Stimulated activated CD4-positive, alpha-beta T cell treated with anti-CD3 and anti-CD28 coated beads, Interleukin-12 subunit alpha, Interleukin-12 subunit beta, amount 100 ng/mL, for 48 hours (primary cell): ENCODE data around the gene CABLES1.
"Not testable (repeated sequence)": the region's sequence is repeated elsewhere in the genome, so short reads cannot be mapped to it uniquely, and the experiment has no call there.

Experiments
- DNase-seq, 3 donors: peaks; one replicate each; pipeline ENCODE4 v3.0.0-alpha.2; 2020; ENCODE audit warnings: low read depth in 2 of 3, low spot score in 1 of 3

Gene CABLES1

DNA sequence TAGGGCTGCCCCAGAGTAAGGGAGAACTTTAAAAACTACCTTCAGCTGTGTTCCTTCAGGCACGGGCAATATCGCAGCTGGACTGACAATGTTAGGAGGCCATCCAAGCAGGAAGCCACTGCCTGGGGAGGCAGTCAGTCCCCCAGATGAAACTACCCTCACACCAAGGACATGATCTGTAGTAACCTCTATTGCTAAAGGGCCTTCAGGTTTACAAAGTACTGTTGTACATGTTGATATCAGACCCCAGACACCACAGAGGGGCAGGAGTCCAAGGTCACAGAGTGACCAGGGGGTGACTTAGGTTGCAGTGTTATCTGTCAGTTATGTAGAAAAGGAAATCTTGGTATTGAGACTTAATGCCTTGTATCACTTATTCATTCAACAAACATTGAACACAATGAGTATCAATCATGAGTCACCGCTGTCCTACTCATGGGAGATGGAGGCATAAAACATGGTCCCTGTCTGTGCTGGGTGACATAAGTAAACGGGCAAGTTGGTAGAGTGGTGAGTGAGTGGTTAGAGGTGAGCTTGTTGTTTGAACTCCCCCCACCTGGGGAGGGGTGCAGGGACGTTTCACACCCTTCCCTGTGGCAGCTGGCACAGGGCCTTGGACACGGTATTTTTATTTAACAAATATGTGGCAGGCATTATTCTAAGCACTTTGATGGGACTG lies 7.1 kb downstream of the CABLES1 start:
- no peak for DNase-seq

DNA sequence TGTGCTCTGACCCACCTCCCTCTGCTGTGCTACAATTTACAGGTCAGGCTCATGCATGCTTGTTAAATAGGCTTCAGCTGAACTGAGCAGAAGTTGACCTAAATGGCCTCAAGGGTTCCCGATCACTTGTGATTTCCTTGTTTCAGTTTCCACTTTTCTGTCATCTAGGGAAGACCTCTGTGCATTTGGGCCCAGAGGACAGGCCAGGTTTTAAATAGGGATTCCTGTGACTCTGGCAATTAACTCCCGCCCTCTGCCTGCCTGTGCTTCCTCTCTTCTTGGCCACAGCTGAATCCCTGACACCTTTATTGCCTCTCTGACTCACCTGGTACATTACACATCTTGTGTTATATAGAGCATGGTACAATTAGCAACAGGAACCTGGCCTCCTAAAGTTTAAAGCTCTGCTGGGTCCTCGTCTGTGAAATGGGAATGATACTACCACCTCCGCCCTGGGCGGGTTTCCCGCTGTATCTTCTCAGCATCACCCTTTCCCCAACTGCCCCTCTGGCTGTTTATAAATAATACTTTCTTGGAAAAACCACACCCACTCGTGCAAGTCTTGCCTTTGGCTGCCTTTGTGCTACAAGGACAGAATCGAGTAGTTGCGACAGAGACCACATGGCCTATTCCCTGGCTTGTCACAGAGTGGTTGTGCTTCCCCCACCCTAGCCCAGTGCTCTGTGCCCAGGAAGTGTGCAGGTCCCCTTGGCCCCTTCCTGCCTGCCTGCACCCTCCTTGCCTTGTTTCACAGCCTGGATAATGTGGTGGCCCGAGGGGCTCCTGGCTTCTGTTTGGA lies 7.9 kb downstream of the CABLES1 start:
- DNase-seq = no peak

DNA sequence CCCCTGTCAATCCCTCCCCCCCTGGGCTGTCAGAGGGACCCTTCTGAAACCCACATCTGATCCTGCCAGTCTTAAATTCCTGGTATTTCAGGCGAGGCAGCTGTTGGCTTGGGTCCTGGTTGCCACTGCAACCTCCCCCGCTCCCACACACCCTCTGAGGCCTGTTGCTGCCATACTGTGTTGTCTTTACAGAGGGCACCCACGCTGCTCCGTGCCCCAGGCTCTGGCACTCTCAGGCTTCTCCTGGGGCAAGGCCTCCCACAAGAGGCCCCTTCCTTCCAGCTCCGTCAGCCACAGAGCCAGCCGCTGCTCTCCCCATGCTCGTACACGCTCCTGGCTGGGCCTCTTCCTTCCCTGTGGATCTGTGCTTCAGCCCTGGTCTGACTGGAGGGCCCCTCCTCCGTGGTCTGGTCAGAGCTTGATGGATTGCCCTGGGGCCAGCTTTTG lies 8.6 kb downstream of the CABLES1 start:
- DNase-seq = no peak

DNA sequence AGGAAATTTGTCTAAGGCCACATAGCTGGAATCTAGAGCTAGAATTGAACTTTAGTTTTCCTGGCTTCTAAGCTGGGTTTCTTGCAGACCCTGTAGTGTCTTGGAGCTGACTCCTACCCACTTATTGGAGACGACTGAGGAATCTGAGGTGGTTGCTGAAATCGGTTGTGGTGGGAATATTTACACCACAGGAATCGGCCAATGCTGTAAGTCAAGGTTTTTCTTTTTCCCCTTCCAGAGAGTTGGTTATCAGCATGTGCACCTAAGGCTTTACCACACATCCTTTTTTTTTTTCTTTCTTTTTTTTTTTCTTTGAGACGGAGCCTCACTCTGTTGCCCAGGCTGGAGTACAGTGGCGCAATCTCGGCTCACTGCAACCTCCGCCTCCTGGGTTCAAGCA lies 9.4 kb downstream of the CABLES1 start:
- DNase-seq = no peak

DNA sequence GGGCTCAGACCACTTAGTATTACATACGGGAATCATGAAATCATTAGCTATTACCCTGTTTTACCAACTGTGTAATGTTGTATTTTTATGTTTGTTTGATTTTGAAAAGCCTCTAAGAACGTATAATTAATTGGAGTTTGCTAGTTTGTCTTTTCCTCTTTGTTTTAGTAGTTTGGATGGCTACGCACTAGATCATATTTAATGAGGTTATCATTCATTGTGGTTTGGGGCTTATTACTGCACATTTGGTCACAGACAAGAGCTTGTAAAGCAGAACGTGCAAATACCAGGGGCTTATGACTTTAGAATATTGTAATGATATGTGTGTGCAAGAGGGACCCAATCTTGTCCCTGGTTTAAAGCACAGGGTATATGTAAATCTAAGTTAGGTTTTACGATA lies 10.3 kb downstream of the CABLES1 start:
- DNase-seq = no peak

DNA sequence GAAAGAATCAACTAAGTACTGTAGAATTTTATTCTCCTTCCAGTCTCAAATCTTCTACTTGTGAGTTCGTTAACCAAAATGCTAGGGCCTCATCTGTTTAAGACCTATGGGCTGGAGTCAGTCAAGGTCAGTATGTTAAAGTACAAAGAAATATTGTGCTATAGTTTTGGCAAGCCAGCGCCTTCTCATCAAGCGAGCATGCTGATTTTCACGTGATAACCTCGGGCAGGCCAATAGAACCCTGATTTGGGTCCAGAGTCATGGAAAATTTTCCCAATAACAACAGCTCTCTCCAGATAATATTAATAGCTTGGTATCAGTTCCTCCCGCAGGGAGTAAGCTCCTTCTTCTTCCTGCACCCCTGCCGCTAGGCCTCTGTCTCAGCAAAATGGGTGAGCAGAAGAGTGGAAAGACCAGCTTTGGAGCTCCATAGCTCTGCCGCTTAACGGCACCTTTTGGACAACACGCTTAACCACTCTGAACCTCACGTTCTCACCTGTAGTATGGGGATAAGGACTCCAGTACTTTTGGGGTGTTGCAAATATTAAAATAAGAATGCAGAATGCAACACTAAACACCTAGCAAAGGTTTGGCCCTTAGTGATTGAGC lies 11.7 kb downstream of the CABLES1 start:
- DNase-seq = no peak

DNA sequence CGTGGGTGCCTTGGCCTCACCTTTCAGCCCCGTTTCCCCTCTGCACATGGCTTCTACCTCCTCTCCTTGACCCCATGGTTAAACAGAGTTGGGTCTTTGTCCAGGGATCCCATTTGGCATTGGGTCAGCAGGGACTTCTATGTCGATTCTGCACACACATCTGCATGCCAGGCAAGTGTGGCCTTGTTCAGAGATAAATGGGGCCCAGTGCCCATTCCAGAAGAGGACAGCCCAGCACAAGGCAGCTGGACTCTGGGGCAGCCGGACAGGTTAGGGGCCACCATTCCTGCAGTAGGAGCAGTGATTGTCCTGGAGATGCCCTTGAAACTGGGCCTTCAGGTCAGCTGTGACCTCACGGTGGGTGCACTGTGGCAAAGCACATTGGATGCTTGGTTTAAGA lies 13.1 kb downstream of the CABLES1 start:
- DNase-seq = no peak

DNA sequence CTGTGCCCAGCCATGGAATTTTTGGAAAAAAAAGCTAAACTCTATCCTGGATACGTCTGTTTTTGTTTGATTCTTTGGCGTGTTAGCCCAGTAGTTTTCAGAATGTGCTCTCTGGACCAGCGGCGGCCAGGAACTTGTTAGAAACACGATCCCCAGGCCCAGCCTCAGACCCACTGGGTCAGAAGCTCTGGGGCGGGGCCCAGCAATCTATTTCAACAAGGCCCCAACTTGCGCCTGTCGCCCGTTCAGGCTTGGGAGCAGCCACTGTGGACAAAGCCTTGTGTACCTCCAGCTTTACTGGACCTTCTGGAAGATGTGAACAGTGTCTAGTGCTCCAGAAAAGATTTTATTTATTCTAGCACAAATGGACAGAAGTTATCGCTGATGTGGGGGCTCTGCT lies 14.3 kb downstream of the CABLES1 start:
- DNase-seq = no peak

DNA sequence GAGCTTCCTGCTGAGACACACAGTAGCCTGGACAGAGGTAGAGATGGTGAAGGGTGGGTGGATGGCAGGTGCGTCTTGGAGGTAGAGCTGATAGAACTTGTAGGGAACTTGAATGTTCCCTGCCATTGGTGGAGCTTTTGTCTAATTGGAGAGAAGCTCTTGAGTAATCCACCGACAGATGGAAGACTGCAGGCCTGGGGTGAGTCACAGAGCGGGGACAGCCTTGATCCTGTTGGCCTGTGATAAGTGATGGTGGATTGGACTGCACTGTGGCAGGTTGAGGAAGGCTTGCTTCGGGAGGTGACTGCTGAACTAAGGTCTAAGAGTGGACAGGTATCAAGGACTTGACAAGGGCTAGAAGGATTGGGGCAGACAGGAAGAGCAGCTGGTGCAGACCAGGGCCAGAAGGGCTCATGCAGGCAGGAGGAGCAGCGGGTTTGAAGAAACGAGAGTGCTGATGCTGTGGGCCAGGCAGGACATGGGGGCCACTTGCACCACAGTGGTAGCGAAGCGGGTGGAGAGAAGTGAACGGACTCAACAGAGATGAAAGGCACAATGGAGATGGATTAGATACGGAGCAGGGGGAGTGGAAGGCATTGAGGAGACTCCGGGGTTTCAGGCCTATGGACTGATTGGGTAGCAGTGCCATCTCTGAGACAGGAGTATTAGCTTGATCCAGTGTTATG lies 16.3 kb downstream of the CABLES1 start:
- no peak for DNase-seq

DNA sequence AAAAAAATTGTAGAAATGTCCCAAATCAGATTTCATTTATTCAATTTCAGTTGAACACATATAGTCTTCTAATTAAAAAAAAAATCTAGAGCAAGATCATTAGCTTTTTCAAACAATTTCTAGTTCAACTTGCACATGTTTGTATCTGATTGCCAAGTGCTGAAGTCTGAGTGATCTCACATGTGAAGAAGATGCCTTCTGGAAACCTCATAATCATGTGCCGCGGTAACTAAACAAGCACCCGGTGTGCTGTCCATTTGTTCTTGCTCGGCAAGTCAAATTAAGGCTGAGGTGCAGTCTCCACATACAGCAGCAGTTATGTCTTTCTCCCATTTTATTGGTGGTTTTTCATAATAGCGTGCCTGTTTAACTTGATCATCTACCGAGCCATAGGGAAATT lies 18.7 kb downstream of the CABLES1 start:
- DNase-seq = no peak

DNA sequence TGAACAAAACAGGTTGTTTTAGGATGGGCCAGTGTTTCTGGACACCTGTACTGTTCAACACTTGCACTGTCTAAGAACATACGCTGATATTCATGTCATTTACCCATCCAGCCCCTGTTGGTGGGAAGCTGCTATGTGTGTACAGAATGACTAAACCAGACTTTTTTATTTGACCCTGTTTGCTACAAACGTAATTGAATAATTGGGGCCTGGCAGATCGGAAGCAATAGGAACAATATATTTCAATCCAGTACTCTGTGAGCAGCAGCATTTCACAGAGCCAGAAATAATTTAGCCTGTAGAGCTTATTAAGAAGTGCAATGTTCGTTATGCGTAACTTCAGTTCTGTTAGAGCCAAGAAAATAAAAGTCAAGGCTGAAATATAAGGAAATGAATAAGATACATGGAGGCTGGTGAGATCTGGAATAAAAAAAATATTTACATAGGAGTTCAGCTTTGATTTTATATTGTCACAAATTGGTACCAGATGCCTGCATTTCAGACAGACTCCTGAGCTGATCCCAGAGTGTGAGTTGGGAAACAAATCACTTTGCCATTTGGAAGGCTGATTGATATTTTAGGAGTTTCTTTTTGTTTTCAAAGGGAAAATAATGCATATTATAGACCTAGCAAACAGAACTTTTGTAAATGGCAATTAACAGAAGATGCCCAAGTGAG lies 19.7 kb downstream of the CABLES1 start:
- DNase-seq = no peak

DNA sequence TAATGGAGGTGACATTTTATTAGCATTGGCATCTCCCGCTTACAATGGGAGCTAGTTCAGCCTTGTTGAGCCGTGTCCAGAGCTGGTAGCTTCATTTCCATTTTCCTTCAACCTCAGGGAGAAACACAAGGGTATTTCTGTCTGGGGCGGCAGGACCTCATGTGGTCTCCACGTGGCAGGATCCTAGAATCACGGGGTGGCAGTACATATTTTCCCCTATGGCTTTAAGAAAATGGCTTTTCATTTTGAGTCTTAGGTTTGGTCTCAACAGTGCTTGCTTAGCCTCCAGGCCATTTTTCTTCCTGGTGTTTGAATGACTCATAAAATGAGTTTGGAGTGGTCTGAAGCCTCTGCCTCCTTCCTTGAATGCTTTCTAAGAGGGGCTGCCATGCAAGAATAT lies 20.3 kb downstream of the CABLES1 start:
- DNase-seq = no peak

DNA sequence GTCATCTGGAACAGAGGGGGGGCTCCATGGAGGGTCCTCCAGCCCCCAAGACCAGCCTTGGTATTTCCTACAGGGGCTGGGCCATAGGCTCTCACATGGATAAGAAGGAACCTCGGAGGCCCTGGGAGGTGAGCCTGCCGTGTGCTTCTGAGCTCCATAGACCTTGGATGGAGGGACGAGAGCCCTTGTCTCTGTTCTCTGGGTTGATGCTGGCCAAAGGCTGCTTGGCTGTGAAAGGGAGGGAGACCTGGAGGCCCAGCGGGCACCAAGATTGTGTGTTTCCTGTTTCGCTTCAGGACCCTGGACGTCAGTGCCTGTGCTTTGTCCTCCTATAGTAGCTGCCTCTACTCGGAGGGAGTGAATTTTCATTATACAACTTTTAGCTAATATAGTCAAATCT lies 20.8 kb downstream of the CABLES1 start:
- no peak for DNase-seq

DNA sequence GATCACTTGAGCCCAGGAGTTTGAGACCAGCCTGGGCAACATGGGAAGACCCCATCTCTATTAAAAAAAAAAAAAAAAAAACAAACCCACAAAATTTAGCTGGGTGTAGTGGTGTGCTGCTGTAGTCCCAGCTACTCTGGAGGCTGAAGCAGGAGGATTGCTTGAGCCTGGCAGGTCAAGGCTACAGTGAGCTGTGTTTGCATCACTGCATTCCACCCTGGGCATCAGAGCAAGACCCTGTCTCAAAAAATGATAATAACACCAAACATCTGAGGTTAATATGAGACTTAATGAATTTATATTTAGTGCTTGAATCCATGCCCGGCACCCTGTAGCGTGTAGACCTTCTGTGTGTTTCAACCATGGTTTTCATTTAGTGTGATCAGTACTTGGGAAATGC lies 22.8 kb downstream of the CABLES1 start:
- no peak for DNase-seq

DNA sequence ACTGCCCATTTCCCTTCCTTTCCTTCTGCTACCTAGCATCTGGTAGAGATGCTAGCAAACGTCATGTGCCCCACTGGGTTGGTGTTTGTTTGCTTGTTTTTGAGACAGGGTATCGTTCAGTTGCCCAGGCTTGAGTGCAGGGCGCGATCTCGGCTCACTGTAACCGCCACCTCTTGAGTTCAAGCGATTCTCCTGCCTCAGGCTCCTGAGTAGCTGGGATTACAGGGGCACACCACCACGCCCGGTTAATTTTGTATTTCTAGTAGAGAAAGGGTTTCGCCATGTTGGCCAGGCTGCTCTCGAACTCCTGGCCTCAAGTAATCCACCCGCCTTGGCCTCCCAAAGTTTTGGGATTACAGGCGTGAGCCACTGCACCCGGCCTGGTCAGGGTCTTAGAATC lies 23.6 kb downstream of the CABLES1 start:
- DNase-seq = not testable (repeated sequence)

DNA sequence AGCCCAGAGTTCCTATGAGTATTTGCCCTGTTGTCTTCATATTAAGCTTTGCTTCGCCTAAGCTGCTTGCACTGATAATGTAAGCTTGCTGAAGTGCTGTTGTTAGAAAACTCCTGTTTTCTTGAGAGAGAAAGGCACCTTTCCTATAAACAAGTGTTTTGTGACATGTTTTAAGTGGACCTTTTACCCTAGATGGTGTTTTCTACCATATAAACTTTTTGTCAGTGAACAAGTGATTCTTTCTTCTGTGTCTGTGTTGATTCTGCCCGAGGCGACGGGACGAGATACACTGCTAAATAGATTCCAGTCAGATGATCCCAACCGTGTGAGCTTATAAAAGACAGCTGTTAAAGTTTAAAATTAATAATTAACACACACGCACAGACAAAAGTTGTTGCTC lies 24.1 kb downstream of the CABLES1 start:
- DNase-seq = no peak

DNA sequence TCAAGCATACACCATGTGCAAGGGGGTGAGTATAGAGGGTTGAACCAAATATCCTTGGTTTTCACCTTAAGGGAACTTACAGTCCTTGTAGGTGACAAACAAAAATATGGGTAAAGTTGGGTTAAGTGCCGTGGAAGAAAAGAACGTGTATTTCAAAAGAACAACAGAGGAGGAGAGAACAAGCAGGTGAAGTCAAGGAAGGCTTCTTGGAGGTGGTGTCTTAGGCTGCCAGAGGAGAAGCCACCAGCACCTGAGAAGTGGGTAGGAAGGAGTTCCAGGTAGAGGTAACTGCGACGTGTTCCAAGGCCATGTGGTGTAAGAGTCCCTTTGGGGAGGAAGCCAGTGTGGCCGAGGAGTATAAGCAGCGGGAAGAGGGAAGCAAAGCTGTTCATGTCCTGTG lies 27.2 kb downstream of the CABLES1 start:
- DNase-seq = no peak

DNA sequence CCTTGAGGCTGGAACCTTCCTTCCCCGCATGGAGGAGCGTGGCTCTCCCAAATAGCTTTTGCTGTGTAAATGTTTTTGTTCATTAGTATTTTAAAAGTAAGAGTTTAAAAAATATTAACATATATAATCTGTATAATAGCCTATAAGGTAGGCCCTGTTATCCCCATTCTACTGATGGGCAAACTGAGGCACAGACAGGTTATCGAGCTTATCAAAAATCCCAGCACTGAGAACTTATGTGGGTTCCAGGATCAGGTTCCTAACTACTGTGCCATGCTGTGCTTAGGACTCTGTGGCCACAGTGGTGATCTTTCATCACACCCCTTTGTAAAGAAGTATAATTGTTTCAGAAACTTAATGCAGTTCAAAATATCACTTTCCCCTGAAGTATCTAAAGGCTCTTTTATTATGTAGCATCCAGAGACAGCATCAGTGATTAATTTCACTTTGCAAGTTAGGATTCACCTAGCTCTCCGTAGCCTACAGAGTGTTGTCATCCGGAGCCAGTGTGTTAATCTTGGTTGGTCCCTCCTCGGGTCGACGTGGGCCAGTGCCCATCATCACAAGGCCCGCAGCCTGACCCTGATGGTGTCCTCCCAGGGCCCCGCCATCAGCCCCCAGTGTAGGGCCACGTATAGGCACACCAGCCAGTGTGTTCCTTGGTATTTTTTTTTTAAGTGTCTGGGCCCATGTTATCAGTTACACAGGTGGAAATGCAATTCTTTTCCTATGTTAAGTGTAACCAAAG lies 28.7 kb downstream of the CABLES1 start:
- no peak for DNase-seq

DNA sequence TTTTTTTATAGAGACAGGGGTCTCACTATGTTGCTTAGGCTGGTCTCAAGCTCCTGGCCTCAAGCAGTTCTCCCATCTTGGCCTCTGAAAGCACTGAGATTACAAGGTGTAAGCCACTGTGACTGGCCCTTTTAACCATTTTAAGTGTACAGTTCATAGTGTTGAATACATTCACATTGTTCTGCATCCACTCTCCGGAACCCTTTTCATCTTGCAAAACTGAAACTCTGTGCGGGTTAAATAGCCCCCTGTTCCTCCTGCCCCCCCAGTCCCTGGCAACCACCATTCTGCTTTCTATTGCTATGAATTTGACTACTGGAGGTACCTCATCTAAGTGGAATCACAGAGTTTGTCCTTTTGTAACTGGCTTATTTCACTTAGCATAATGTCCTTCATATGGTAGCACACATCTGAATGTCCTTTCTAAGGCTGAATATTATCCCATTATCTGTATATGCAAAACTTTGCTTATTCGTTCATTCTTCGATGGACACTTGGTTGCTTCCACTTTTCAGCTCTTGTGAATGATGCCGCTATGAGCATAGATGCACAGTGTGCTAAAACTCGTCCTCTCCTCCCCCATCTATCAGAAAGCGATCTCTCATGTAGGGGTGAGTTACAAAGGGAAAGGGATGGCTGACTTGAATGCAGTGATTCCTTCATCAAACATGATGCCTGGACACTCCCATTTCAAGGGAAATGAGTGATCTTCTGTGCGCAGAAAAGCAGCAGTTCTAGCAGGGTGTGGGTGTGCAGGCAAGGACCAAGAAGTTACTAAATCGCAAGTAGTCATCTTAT lies 30.2 kb downstream of the CABLES1 start:
- no peak for DNase-seq
